Naive B cell (primary cell): Measurements from ENCODE around the gene RAMP3. TPM values are rescaled to one million over a fixed set of nuclear protein-coding genes. Genes with fewer than 3 reads are reported as not detected.
"Not testable (repeated sequence)": the region's sequence is repeated elsewhere in the genome, so short reads cannot be mapped to it uniquely, and the experiment has no call there.

Source experiments
- ATAC-seq, 2 donors: fragments of 150-1000 bp; cut with Tn5 transposase; 2 replicates each; pipeline ENCODE4 v1.10.0; 2021; ENCODE audit warnings: low read depth in 2 of 2, mild to moderate bottlenecking in 2 of 2, moderate library complexity in 2 of 2
- DNase-seq: peaks from one replicate; pipeline ENCODE4 v3.0.0; 2022
- H3K27ac Mint-ChIP-seq, 6 donors: one replicate each; pipeline ENCODE4 v1.8.0; 2020 to 2022; ENCODE audit warnings: mild to moderate bottlenecking in 6 of 6, mixed read lengths in 6 of 6, moderate library complexity in 5 of 6, inconsistent platforms in 2 of 6
- H3K27me3 Mint-ChIP-seq, 3 donors: one replicate each; pipeline ENCODE4 v1.8.0; 2021 to 2022; ENCODE audit warnings: mixed read lengths in 3 of 3, mild to moderate bottlenecking in 1 of 3
- H3K36me3 Mint-ChIP-seq, 2 donors: one replicate each; pipeline ENCODE4 v1.8.0; 2020 to 2022; ENCODE audit warnings: mixed read lengths in 2 of 2, inconsistent platforms in 1 of 2, mild to moderate bottlenecking in 1 of 2
- H3K4me1 Mint-ChIP-seq, 3 donors: one replicate each; pipeline ENCODE4 v1.8.0; 2020 to 2022; ENCODE audit warnings: mixed read lengths in 3 of 3, inconsistent platforms in 1 of 3, mild to moderate bottlenecking in 1 of 3, moderate library complexity in 1 of 3
- H3K4me3 Mint-ChIP-seq, 8 donors: one replicate each; pipeline ENCODE4 v1.8.0; 2020 to 2022; ENCODE audit warnings: mild to moderate bottlenecking in 8 of 8, mixed read lengths in 8 of 8, moderate library complexity in 8 of 8, inconsistent platforms in 2 of 8
- H3K9me3 Mint-ChIP-seq, 7 donors: one replicate each; pipeline ENCODE4 v1.8.0; 2020 to 2022; ENCODE audit warnings: mixed read lengths in 7 of 7, mild to moderate bottlenecking in 5 of 7, inconsistent platforms in 2 of 7, moderate library complexity in 1 of 7
- polyA plus RNA-seq, 6 donors: library from polyadenylated mRNA; unstranded; fragments of 300-500 nt; fragmentation: Illumina TruSeq; gene quantifications; one replicate each; pipeline ENCODE4 v1.2.3, GENCODE V29; 2021; ENCODE audit warnings: low read depth in 6 of 6

The RAMP3 gene
- polyA plus RNA-seq, 6 donors from 2014 or later: not detected

DNA sequence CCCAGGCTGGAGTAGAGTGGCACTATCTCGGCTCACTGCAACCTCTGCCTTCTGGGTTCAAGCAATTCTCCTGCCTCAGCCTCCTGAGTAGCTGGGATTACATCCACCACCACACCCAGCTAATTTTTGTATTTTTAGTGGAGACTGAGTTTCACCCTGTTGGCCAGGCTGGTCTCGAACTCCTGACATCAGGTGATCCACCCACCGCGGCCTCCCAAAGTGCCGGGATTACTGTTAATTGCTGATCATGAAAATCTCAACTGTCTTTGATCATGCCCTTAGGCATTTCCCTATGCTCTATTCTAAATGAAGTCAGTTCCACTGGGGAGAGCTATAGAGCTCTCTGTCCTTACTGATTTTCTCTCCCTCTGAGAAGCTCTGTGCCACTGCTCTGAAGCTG lies 48.7 kb downstream of the RAMP3 start:
- peaks cover 11 to 47% (median 37%) of the 10 kb centered on the region in 3 donors for H3K27me3 Mint-ChIP-seq
- H3K27ac Mint-ChIP-seq, H3K36me3 Mint-ChIP-seq: not testable (repeated sequence)

DNA sequence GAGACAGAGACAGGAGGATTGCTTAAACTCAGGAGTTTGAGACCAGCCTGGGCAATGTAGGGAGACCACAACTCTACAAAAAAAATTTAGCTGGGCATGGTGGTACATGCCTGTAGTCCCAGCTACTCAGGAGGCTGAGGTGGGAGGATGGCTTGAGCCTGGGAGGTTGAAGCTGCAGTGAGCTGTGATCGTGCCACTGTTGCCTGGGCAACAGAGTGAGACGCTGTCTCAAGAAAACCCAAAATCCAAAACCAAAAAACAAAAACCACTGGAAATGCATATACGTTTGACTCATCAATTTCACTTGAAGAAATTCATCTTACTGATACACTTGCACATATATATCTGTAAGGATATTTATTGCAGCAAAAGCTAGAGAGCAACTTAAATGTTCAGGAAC lies 52.3 kb downstream of the RAMP3 start:
- H3K36me3 Mint-ChIP-seq, H3K9me3 Mint-ChIP-seq, H3K27ac Mint-ChIP-seq, DNase-seq, H3K4me1 Mint-ChIP-seq, ATAC-seq, H3K4me3 Mint-ChIP-seq: not testable (repeated sequence)
- H3K27me3 Mint-ChIP-seq: peaks cover 28 to 74% (median 67%) of the 10 kb centered on the region in 3 donors

More for the DNA sequence above, 48.7 kb downstream of the RAMP3 start:
- not testable (repeated sequence) for H3K4me3 Mint-ChIP-seq, H3K4me1 Mint-ChIP-seq, ATAC-seq, H3K9me3 Mint-ChIP-seq, DNase-seq

DNA sequence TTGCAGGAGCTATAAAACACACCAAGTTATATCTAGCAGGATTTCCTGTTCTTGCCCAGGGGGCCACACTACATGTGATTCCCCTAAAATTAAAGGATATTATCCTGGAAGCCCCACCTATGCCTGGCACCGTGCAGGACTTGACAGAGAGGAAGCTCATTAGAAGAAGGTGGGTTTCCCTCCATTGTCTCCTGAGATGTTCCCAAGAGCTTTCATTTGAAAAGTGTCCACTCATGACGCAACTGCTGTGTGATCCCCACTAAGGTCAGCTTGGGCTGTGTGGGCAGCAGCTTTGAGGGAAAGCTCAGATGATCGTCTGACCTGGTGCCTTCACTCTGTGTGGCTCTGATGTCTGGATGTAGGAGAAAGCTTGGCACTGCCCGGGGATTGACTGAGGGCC lies 53.5 kb downstream of the RAMP3 start:
- H3K4me1 Mint-ChIP-seq: no peaks in the 10 kb centered on the region
- peaks cover 31 to 81% (median 74%) of the 10 kb centered on the region in 3 donors for H3K27me3 Mint-ChIP-seq
- no peak overlapping the region for H3K27ac Mint-ChIP-seq
- DNase-seq (no peak), ATAC-seq (no peak)
- no peaks in the 10 kb centered on the region for H3K36me3 Mint-ChIP-seq
- peaks cover 0 to 7% (median 2%) of the 10 kb centered on the region in 7 donors for H3K9me3 Mint-ChIP-seq
- H3K4me3 Mint-ChIP-seq: no peak overlapping the region

DNA sequence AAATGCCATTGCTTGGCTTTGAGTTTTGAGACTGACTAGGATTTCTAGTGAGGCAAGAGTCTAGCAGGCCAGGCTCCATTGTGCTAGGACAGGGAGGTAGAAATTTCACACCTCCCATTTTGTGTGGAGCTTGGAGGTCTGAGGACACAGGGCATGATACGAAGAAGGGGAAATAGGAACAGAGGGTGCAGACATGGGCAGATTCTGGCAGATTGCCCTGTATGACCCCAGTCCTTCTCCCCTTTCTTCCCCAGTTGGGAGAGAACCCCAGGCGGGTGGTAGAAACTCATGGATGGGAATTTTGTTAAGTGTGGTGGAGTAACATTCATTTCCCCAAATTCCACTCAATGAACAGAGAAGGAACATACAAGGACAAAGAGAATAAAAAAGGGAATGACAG lies 54.4 kb downstream of the RAMP3 start:
- H3K4me1 Mint-ChIP-seq: no peaks in the 10 kb centered on the region
- H3K4me3 Mint-ChIP-seq: no peak overlapping the region
- no peaks in the 10 kb centered on the region for H3K36me3 Mint-ChIP-seq
- DNase-seq (no peak), ATAC-seq (no peak)
- H3K27me3 Mint-ChIP-seq: peaks cover 32 to 80% (median 76%) of the 10 kb centered on the region in 3 donors
- H3K9me3 Mint-ChIP-seq: peaks cover 0 to 7% (median 2%) of the 10 kb centered on the region in 7 donors
- no peak overlapping the region for H3K27ac Mint-ChIP-seq

DNA sequence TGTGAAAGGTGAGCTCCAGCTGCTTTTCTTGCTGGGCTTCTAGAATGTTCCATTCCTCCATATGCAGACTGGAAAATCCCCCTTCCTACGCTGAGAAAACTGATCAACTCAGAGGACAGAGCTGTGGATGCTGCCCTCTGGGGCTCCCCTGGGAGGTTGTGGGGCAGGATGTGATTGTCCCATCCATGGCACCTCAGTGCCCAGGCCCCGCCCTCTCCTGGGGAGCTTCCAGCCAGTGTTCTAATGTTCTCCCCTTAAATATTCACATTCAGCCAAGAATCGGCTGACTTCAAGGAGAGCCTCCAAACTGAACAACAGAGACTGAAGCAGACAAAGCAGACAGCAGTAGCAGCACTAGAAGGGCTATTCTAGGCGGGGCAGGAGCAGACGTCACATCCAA lies 55.0 kb downstream of the RAMP3 start:
- peaks cover 32 to 75% (median 75%) of the 10 kb centered on the region in 3 donors for H3K27me3 Mint-ChIP-seq
- no peak for ATAC-seq
- H3K4me3 Mint-ChIP-seq: no peak overlapping the region
- H3K36me3 Mint-ChIP-seq: no peaks in the 10 kb centered on the region
- DNase-seq: no peak
- no peaks in the 10 kb centered on the region for H3K4me1 Mint-ChIP-seq
- peaks cover 0 to 7% (median 2%) of the 10 kb centered on the region in 7 donors for H3K9me3 Mint-ChIP-seq
- H3K27ac Mint-ChIP-seq: peak overlapping the region in 1 of 6 donors; percentile 2

DNA sequence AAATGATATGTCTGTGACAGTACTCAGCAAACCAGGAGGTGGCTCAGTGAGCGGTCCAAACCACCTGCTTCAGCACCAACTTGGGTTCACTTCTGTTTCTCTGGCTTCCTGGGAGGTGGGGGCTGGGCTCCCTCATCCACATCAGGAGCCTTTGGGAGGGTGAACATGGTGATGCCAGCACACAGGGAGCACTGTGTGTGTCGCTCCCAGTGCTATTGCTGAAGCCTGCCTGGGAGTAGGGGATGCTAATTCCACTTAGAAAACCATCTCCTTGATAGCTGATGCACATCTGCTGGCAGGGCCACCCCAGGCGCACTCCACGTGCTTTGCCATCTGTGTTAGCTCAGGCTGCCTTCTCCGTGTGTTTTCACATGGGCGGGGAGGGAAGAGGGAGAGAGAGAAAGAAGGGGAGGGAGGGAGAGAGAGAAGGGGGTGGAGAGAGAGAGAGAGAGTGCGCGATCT lies 58.0 kb downstream of the RAMP3 start:
- ATAC-seq (no peak), DNase-seq (no peak)
- H3K36me3 Mint-ChIP-seq: no peaks in the 10 kb centered on the region
- H3K4me3 Mint-ChIP-seq: no peak overlapping the region
- peaks cover 23 to 70% (median 63%) of the 10 kb centered on the region in 3 donors for H3K27me3 Mint-ChIP-seq
- no peak overlapping the region for H3K27ac Mint-ChIP-seq
- H3K9me3 Mint-ChIP-seq: peaks cover 0 to 7% (median 2%) of the 10 kb centered on the region in 7 donors
- H3K4me1 Mint-ChIP-seq: no peaks in the 10 kb centered on the region

DNA sequence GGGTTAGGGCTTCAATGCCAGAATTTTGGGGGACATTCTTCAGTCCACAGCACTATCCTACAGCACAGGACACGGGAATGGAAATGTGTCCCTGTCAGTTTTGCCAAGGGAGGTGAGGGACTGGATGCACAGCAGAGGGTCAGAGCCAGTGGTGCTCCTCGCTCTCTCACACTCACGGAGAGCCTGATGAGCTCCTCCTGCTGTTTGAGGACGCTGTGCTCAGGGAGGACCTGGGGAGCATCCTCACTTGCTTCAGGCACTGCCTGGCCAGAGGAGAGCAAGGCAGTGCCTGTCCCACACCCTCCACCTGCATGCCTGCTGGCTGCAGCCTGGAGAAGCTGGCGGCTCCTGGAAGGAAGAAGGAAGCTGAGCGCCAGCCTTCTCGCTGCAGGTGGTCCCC lies 58.6 kb downstream of the RAMP3 start:
- ATAC-seq: no peak
- Mint-ChIP-seq H3K4me1 (no peaks in the 10 kb centered on the region), H3K9me3 (peaks cover 0 to 7% (median 2%) of the 10 kb centered on the region in 7 donors), H3K27ac (no peak overlapping the region), H3K4me3 (no peak overlapping the region), H3K27me3 (peaks cover 21 to 66% (median 57%) of the 10 kb centered on the region in 3 donors), H3K36me3 (no peaks in the 10 kb centered on the region)
- no peak for DNase-seq

DNA sequence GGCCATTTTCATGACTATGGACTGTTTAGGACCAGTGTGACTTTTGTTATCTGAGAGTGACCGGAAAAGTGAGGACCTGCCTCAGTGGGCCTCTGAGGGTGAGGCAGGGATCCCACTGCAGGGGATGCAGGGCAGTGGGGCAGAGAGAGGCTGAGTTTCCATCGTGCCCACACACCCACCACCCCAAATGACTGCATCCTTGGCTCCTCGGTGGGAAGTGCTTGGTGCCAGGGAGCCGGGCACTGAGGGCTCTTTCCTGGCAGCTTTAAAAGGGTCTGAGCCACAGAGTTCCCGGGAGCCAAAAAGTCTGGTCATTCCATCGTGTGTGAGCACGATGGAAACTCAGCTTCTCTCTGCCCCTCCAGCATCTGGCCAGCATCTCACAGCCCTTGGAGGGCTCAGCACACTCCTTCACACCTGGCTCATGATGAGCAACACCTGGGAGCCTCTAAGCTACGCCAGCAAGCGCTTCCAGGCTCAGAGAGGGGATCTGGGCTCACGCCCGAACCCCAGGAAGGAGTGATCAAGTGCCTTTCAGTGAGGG lies 59.1 kb downstream of the RAMP3 start:
- Mint-ChIP-seq H3K9me3 (peaks cover 0 to 6% (median 2%) of the 10 kb centered on the region in 7 donors), H3K27ac (no peak overlapping the region), H3K36me3 (no peaks in the 10 kb centered on the region), H3K4me1 (no peaks in the 10 kb centered on the region), H3K27me3 (peaks cover 17 to 64% (median 52%) of the 10 kb centered on the region in 3 donors), H3K4me3 (no peak overlapping the region)
- DNase-seq (no peak), ATAC-seq (no peak)

DNA sequence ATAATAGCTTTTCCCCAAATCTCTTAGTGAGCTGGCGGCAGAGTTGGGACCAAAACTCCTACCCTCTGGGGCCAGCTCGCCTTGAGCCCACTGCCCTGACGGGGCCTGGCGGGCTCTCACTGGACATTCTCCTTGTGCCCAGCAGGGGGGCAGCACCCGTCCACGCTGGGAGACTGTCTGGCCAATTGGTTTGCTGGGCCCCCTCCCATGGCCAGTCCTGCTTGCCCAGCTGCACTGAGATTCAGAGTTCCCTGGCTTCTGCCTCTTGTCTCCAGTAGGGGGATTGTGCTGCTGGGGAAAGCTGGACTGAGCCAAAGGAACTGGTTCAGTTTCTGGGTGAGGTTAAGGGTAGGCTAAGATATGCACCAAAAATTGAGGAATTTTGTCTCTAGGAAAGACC lies 59.8 kb downstream of the RAMP3 start:
- Mint-ChIP-seq H3K4me3 (no peak overlapping the region), H3K36me3 (no peaks in the 10 kb centered on the region), H3K27ac (peak overlapping the region in 1 of 6 donors; percentile 53), H3K4me1 (no peaks in the 10 kb centered on the region), H3K9me3 (peaks cover 0 to 3% (median 2%) of the 10 kb centered on the region in 7 donors), H3K27me3 (peaks cover 10 to 64% (median 51%) of the 10 kb centered on the region in 3 donors)
- no peak for DNase-seq
- no peak for ATAC-seq

DNA sequence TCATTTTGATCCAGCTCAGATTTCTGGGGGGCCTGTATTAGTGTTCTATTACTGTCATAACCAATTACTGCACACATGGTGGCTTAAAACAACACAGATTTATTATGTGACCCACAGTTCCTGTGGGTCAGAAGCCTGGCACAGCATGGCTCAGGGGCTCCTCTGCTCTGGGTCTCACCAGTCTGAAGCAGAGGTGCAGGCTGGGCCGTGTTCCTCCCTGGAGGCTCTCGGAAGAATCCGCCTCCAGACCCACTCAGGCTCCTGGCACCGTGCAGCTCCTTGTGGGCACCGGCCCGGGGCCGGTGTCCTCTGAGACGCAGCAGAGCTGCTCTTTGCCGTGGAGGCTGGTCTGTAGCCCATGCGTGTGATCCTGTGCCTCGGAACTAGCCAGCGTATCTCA lies 61.5 kb downstream of the RAMP3 start:
- Mint-ChIP-seq H3K36me3 (no peaks in the 10 kb centered on the region), H3K9me3 (peaks cover 0 to 1% (median 0%) of the 10 kb centered on the region in 7 donors), H3K4me1 (no peaks in the 10 kb centered on the region), H3K27me3 (peaks cover 13 to 61% (median 45%) of the 10 kb centered on the region in 3 donors), H3K4me3 (no peak overlapping the region), H3K27ac (no peak overlapping the region)
- ATAC-seq: no peak
- DNase-seq: no peak

DNA sequence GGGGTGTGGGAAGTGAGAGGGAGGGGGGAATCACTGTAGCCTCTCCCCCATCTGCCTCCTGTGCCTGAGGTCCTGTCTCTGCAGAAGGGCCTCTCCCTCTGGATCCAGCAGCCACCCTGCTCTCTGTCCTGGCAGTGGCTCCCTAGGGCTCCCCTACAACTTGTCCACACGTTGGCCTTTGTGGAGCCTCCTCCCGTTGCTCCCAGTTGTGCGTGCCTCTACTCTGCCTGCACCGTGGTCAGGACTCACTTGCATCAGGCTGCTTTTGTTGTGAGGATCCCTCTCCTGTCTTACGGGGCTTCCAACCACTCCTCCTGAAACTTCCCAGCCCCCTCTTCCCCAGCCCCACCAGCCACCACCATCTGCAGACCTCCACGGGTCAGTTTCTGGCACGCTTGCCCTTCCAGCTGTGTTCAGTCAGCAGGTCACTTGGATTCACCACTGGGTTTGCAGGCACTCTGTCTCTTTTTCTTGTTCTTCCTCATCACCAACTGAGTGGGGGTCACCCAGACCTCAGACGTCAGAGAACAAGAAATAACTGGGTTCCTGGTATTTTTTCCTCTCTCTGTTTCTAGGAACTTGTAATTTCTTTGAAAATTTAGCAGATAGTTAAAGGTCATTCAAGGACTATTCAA lies 62.3 kb downstream of the RAMP3 start:
- Mint-ChIP-seq H3K27me3 (peaks cover 9 to 55% (median 39%) of the 10 kb centered on the region in 3 donors), H3K9me3 (no peaks in the 10 kb centered on the region), H3K27ac (peak overlapping the region in 1 of 6 donors; percentile 64), H3K4me1 (no peaks in the 10 kb centered on the region), H3K4me3 (no peak overlapping the region), H3K36me3 (no peaks in the 10 kb centered on the region)
- ATAC-seq (no peak), DNase-seq (no peak)

DNA sequence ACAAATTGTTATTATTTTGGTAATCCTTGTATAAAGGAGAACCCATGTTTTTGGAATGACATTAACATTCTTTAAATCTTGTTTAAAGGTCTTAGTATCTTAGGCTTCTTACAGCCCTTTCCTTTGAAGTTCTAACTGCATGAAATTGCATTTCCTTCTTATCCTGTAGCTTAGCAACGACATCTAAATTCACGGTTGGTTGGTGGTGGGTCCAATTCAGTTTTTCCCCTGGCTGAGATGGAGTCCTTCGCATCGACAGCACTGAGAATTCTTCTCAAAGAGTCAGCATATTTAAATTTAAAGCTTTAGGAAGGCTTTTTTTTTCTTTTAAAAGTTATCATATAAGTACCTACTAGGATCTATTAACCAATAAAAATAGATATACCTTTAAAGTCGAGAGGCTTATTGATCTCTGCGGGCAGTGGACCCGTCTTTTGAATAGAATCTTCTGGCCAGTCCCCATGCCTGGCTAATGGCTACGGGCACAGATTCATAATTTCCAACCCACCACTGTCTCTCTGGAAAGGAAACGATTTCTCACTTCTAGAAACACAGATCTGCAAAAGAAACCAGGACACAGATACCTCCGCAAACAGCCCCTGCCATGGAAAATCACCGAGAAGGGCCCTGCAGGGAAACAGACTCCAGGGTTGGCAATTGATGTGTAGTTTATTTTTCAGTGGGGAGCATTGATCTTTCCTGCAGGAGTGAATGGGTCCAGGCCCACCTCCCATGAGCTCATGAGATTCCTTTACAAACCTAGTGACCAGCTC lies 63.4 kb downstream of the RAMP3 start:
- no peak for ATAC-seq
- no peaks in the 10 kb centered on the region for H3K36me3 Mint-ChIP-seq
- peaks cover 6 to 53% (median 36%) of the 10 kb centered on the region in 3 donors for H3K27me3 Mint-ChIP-seq
- no peak for DNase-seq
- no peaks in the 10 kb centered on the region for H3K4me1 Mint-ChIP-seq
- H3K27ac Mint-ChIP-seq: no peak overlapping the region
- H3K9me3 Mint-ChIP-seq: no peaks in the 10 kb centered on the region
- H3K4me3 Mint-ChIP-seq: no peak overlapping the region

DNA sequence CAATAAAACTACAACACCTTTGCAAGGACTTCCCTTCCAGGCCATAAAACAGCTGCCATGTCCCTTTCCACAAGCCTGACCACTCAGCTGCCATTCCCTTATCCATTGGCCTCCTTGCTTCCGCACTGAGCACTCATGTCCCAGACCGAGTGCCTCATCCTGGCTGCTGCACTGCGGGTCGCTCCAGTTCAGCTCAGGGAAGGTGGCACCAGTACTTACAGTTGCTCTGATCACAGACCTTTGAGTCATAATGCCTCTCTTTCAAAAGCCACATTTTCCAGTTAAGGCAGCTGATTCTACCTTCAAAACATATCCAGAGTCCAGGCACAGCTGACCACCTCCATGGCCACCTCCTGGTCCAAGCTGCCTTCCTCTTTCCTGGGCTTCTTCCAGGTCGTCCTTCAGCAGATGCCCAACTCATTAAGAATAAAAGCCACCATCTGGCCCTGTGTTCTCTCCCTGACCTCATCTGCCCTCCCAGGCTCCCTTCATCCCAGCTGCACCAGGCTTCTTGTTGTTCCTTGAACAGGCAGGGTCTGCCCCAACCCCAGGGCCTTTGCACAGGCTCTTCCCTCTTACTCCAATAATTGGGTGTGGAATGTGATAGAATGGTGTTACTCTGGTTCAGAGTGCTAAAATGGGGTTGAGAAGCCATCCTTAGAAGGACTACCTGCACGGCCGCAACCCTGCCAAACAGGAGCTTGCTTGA lies 64.5 kb downstream of the RAMP3 start:
- H3K27me3 Mint-ChIP-seq: peaks cover 11 to 53% (median 32%) of the 10 kb centered on the region in 3 donors
- DNase-seq (no peak), ATAC-seq (no peak)
- H3K4me1 Mint-ChIP-seq: no peaks in the 10 kb centered on the region
- no peaks in the 10 kb centered on the region for H3K36me3 Mint-ChIP-seq
- no peaks in the 10 kb centered on the region for H3K9me3 Mint-ChIP-seq
- no peak overlapping the region for H3K27ac Mint-ChIP-seq
- no peak overlapping the region for H3K4me3 Mint-ChIP-seq
